ENCODE measurements around the gene PTAR1. TPM values are rescaled to one million over a fixed set of nuclear protein-coding genes. Genes with fewer than 3 reads are reported as not detected.

PTAR1 gene
- total RNA-seq, 1 donor from 2014 or later: 146 TPM

DNA sequence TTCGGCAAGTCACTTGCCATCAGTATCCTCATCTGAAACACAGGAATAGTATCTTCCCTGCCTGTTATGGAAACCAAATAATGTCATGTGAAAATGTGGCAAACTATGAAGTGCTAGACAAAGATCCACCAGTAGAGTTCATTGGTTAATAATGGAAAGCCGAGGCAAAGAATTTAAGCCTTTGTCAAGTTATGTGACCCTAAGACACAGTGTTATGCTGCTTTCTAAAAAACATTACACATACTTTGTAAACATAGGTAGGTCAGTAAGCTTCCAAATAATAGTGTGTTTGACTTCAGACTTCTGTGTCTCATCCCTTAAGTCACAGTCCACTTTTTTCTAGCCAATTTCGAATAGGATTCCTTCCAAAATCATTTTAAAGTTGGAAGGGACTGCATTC is 6.0 kb downstream of the PTAR1 start:
- Histone ChIP-seq H3F3A (ENCODE audit: low read depth) (peaks cover under 1% of the 10 kb centered on the region), H3K4me3 (no peak overlapping the region), H3K9me3 (ENCODE audit: low read depth) (no peaks in the 10 kb centered on the region), H3K27me3 (no peaks in the 10 kb centered on the region), H3K9ac (no peak overlapping the region), H3K27ac (no peak overlapping the region), H3K79me2 (ENCODE audit: low read depth) (peaks cover 98% of the 10 kb centered on the region), H3K4me2 (no peak overlapping the region), H3K4me1 (peaks cover 46% of the 10 kb centered on the region), H4K20me1 (ENCODE audit: low read depth) (peaks cover 45% of the 10 kb centered on the region), H2AFZ (replicated peaks) (no peak overlapping the region), H3K36me3 (no peaks in the 10 kb centered on the region)
- H3K4me1 Mint-ChIP-seq: peaks cover 54% of the 10 kb centered on the region
- TF ChIP-seq EZH2 (IDR thresholded peaks at IDR 0.05) (no peak), EZH2phosphoT487 (IDR thresholded peaks at IDR 0.05) (no peak)
- TF ChIP-seq, protein P1, sequence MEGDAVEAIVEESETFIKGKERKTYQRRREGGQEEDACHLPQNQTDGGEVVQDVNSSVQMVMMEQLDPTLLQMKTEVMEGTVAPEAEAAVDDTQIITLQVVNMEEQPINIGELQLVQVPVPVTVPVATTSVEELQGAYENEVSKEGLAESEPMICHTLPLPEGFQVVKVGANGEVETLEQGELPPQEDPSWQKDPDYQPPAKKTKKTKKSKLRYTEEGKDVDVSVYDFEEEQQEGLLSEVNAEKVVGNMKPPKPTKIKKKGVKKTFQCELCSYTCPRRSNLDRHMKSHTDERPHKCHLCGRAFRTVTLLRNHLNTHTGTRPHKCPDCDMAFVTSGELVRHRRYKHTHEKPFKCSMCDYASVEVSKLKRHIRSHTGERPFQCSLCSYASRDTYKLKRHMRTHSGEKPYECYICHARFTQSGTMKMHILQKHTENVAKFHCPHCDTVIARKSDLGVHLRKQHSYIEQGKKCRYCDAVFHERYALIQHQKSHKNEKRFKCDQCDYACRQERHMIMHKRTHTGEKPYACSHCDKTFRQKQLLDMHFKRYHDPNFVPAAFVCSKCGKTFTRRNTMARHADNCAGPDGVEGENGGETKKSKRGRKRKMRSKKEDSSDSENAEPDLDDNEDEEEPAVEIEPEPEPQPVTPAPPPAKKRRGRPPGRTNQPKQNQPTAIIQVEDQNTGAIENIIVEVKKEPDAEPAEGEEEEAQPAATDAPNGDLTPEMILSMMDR (IDR thresholded peaks at IDR 0.05): no peak
- no peak for DNase-seq (ENCODE audit: low spot score)
- H3K36me3 Mint-ChIP-seq: peaks cover 19% of the 10 kb centered on the region
- no peak overlapping the region for H3K4me3 Mint-ChIP-seq
- no peaks in the 10 kb centered on the region for H3K9me3 Mint-ChIP-seq
- H3K27ac Mint-ChIP-seq: no peak overlapping the region
- no peaks in the 10 kb centered on the region for H3K27me3 Mint-ChIP-seq (ENCODE audit: insufficient read depth, low read depth)

GRCh38 chr9:69750085-69750484 is 9.7 kb downstream of the PTAR1 start:
- peaks cover 93% of the 10 kb centered on the region for H3K79me2 ChIP-seq (ENCODE audit: low read depth)
- peaks cover 20% of the 10 kb centered on the region for H3K4me1 ChIP-seq
- TF ChIP-seq, protein P1 (IDR thresholded peaks at IDR 0.05): no peak
- no peak for TF ChIP-seq EZH2phosphoT487 (IDR thresholded peaks at IDR 0.05)
- no peak for TF ChIP-seq EZH2 (IDR thresholded peaks at IDR 0.05)
- Mint-ChIP-seq H3K4me3 (no peak overlapping the region), H3K9me3 (no peaks in the 10 kb centered on the region), H3K27me3 (ENCODE audit: insufficient read depth, low read depth) (no peaks in the 10 kb centered on the region), H3K36me3 (peaks cover 31% of the 10 kb centered on the region), H3K27ac (no peak overlapping the region), H3K4me1 (peaks cover 34% of the 10 kb centered on the region)
- H3K36me3 ChIP-seq: no peaks in the 10 kb centered on the region
- no peak overlapping the region for H3K4me3 ChIP-seq
- no peaks in the 10 kb centered on the region for H3K9me3 ChIP-seq (ENCODE audit: low read depth)
- no peaks in the 10 kb centered on the region for H3K27me3 ChIP-seq
- H3K9ac ChIP-seq: no peak overlapping the region
- no peak overlapping the region for H3K27ac ChIP-seq
- no peaks in the 10 kb centered on the region for H3F3A ChIP-seq (ENCODE audit: low read depth)
- DNase-seq (ENCODE audit: low spot score): no peak
- H2AFZ ChIP-seq (replicated peaks): no peak overlapping the region
- H3K4me2 ChIP-seq: no peak overlapping the region
- peaks cover 45% of the 10 kb centered on the region for H4K20me1 ChIP-seq (ENCODE audit: low read depth)

DNA sequence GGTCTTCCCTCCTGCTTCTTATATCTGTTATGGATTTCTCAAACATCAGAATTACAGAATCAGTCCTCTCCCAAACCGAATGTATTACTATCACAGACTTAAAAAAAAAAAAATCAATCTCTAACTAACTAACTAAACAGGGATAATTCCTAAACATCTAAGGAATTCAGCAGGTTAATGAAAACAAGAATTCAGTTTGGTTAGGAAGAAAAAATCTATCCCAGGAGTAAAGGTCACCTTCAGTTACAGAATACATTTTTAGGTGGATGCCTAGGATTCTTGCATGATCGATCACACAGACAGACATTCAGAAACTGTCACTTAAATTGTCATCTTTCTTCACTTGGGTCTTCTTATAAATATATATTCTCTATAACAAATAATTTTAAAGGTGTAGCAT is 11.5 kb downstream of the PTAR1 start:
- Mint-ChIP-seq H3K36me3 (peaks cover 38% of the 10 kb centered on the region), H3K27me3 (ENCODE audit: insufficient read depth, low read depth) (no peaks in the 10 kb centered on the region), H3K27ac (no peak overlapping the region), H3K9me3 (no peaks in the 10 kb centered on the region), H3K4me3 (no peak overlapping the region), H3K4me1 (peaks cover 24% of the 10 kb centered on the region)
- H3K79me2 ChIP-seq (ENCODE audit: low read depth): peaks cover 93% of the 10 kb centered on the region
- no peak for DNase-seq (ENCODE audit: low spot score)
- no peak for TF ChIP-seq EZH2 (IDR thresholded peaks at IDR 0.05)
- TF ChIP-seq, protein P1 (IDR thresholded peaks at IDR 0.05): no peak
- TF ChIP-seq EZH2phosphoT487 (IDR thresholded peaks at IDR 0.05): no peak
- H3K36me3 ChIP-seq: no peaks in the 10 kb centered on the region
- no peaks in the 10 kb centered on the region for H3K9me3 ChIP-seq (ENCODE audit: low read depth)
- no peak overlapping the region for H3K27ac ChIP-seq
- no peak overlapping the region for H3K4me2 ChIP-seq
- no peak overlapping the region for H2AFZ ChIP-seq (replicated peaks)
- no peaks in the 10 kb centered on the region for H3F3A ChIP-seq (ENCODE audit: low read depth)
- peaks cover 42% of the 10 kb centered on the region for H4K20me1 ChIP-seq (ENCODE audit: low read depth)
- no peak overlapping the region for H3K9ac ChIP-seq
- no peaks in the 10 kb centered on the region for H3K27me3 ChIP-seq
- peaks cover 15% of the 10 kb centered on the region for H3K4me1 ChIP-seq
- no peak overlapping the region for H3K4me3 ChIP-seq
